Prostate gland (tissue), 2 donors: ENCODE results near the gene SOX18. TPM values are rescaled to one million over a fixed set of nuclear protein-coding genes. Genes with fewer than 3 reads are reported as not detected.
"Not testable (repeated sequence)": the region's sequence is repeated elsewhere in the genome, so short reads cannot be mapped to it uniquely, and the experiment has no call there.

Source experiments
- DNase-seq: peaks from one replicate; pipeline ENCODE4 v3.0.0-alpha.2; 2019; ENCODE audit warnings: low spot score
- H3K27ac ChIP-seq, 2 donors: fragments of 200-600 bp; sonication (generic); 2 replicates each; pipeline ENCODE4 v1.5.1; 2017 to 2019
- H3K27me3 ChIP-seq: fragments of 200-600 bp; sonication (generic); replicated peaks from 2 replicates; pipeline ENCODE4 v1.5.1; 2019; ENCODE audit not compliant: insufficient read depth
- H3K36me3 ChIP-seq, 2 donors: fragments of 200-600 bp; sonication (generic); 1 replicate in 1 of 2; 2 replicates in 1 of 2; pipeline versions ENCODE4 v1.5.1 to v1.8.1; 2017 to 2019
- H3K4me1 ChIP-seq: fragments of 200-600 bp; sonication (generic); replicated peaks from 2 replicates; pipeline ENCODE4 v1.5.1; 2019
- H3K4me3 ChIP-seq, 2 donors: fragments of 200-600 bp; sonication (generic); 2 replicates each; pipeline ENCODE4 v1.5.1; 2017 to 2019
- H3K9me3 ChIP-seq: fragments of 200-600 bp; sonication (generic); 2 replicates; pipeline ENCODE4 v1.5.1; 2017
- CTCF ChIP-seq, 4 experiments: fragments of 200-600 bp in 2 of 4; fragments of 450-650 bp in 2 of 4; sonication (generic) in 2 of 4; IDR thresholded peaks; 1 replicate in 3 of 4; 2 replicates in 1 of 4; pipeline ENCODE4 v1.5.1; 2016 to 2019; ENCODE audit warnings: antibody characterized with exemption in 4 of 4, mild to moderate bottlenecking in 2 of 4, moderate library complexity in 2 of 4
- POLR2A ChIP-seq: fragments of 450-650 bp; IDR thresholded peaks from one replicate; pipeline ENCODE4 v1.6.1; 2016; ENCODE audit warnings: antibody characterized with exemption, mild to moderate bottlenecking
- POLR2AphosphoS5 ChIP-seq: sonication (generic); formaldehyde crosslinking; IDR thresholded peaks from one replicate; pipeline ENCODE4 v1.6.1; 2017; ENCODE audit warnings: antibody characterized with exemption
- WGBS: methylation state at CpG from one replicate; pipeline ENCODE4 v1.1.5; 2018; 5-methylcytosine and 5-hydroxymethylcytosine counted together
- intact Hi-C: fragments of 100-400 bp; cut with DNase I; formaldehyde crosslinking; loops from one replicate; pipeline ENCODE4 v1.14.2; 2022
- total RNA-seq, 2 donors: library from RNA; depleted of rRNA; stranded (reverse); fragments of >200 nt; gene quantifications; one replicate each; pipeline ENCODE4 v1.1.0, GENCODE V29; 2016

Gene SOX18
- total RNA-seq, 2 donors from 2014 or later: 4.7 to 12.8 TPM

- 72% methylated on average over 15 of the region's 15 CpGs for WGBS
- Histone ChIP-seq H3K4me1 (no peaks in the 10 kb centered on the region), H3K27me3 (no peaks in the 10 kb centered on the region), H3K36me3 (peaks cover 12 to 63% of the 10 kb centered on the region in 2 donors), H3K4me3 (no peak overlapping the region), H3K27ac (no peak overlapping the region), H3K9me3 (no peaks in the 10 kb centered on the region)
- DNase-seq: no peak
- TF ChIP-seq POLR2AphosphoS5: no peak
- TF ChIP-seq POLR2A: no peak
- TF ChIP-seq CTCF (IDR thresholded peaks at IDR 0.05): no peak
- intact Hi-C loops: no loop called here
These were observed 25.9 kb downstream of the SOX18 start for GRCh38 chr20:64023361-64024140.

GRCh38 chr20:64022671-64023360 lies 26.6 kb downstream of the SOX18 start:
- Histone ChIP-seq H3K36me3 (peaks cover 12 to 70% of the 10 kb centered on the region in 2 donors), H3K4me3 (no peak overlapping the region), H3K27me3 (no peaks in the 10 kb centered on the region), H3K4me1 (no peaks in the 10 kb centered on the region), H3K27ac (no peak overlapping the region), H3K9me3 (no peaks in the 10 kb centered on the region)
- DNase-seq: no peak
- WGBS: 92% methylated on average over 17 of the region's 17 CpGs
- TF ChIP-seq CTCF (IDR thresholded peaks at IDR 0.05): no peak
- intact Hi-C loops: no loop called here

- Histone ChIP-seq H3K27me3 (no peaks in the 10 kb centered on the region), H3K36me3 (peaks cover 6 to 65% of the 10 kb centered on the region in 2 donors), H3K4me3 (no peak overlapping the region), H3K9me3 (no peaks in the 10 kb centered on the region), H3K4me1 (no peaks in the 10 kb centered on the region), H3K27ac (no peak overlapping the region)
- DNase-seq: no peak
- intact Hi-C loops: no loop called here
- WGBS: 93% methylated on average over 36 of the region's 36 CpGs
- TF ChIP-seq CTCF (IDR thresholded peaks at IDR 0.05) (no peak), POLR2A (no peak), POLR2AphosphoS5 (no peak)
These were observed 28.1 kb downstream of the SOX18 start for GRCh38 chr20:64021124-64021975.

GRCh38 chr20:64015635-64016034 lies 33.8 kb downstream of the SOX18 start:
- Histone ChIP-seq H3K27me3 (no peaks in the 10 kb centered on the region), H3K4me3 (no peak overlapping the region), H3K36me3 (peaks cover 6 to 41% of the 10 kb centered on the region in 2 donors), H3K9me3 (no peaks in the 10 kb centered on the region), H3K27ac (no peak overlapping the region), H3K4me1 (no peaks in the 10 kb centered on the region)
- TF ChIP-seq POLR2A (no peak), POLR2AphosphoS5 (no peak), CTCF (IDR thresholded peaks at IDR 0.05) (no peak)
- no peak for DNase-seq
- intact Hi-C loops: no loop called here
- 71% methylated on average over 2 of the region's 2 CpGs for WGBS

GRCh38 chr20:64012385-64013154 lies 36.9 kb downstream of the SOX18 start:
- H3K27me3 ChIP-seq, H3K4me1 ChIP-seq, H3K9me3 ChIP-seq, intact Hi-C loops, DNase-seq, H3K27ac ChIP-seq, H3K4me3 ChIP-seq: not testable (repeated sequence)
- H3K36me3 ChIP-seq: peaks cover 5 to 18% of the 10 kb centered on the region in 2 donors
- 95% methylated on average over 11 of the region's 20 CpGs for WGBS
